HG02759 (cell line): ENCODE results near the gene KCNMA1.

Source experiments
- ATAC-seq: cut with Tn5 transposase; IDR thresholded peaks from one replicate; pipeline ENCODE4 v1.9.1; 2021; ENCODE audit warnings: mild to moderate bottlenecking, moderate library complexity; ENCODE audit not compliant: unreplicated experiment

KCNMA1 gene

GRCh38 chr10:76866841-76867586 is 770.6 kb downstream of the KCNMA1 start:
- no peak for ATAC-seq

DNA sequence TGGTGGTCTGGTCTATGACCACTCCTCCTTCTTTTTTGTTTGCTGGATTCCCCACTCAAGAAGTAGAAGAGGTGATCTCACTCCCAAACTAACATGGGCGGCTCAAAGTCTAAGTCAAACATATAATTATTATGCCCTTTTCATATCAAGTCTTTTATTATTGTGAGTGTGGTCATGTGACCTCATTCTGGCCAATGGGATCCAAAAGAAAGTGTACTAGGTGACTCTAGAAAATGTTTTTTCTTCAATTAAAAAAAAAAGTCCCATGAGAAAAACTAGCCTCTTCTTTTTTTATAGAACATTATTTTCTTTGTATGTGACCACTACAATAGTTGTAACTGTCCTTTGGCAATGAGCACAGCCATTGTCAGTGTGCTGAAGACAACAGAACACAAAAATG is 772.7 kb downstream of the KCNMA1 start:
- ATAC-seq: no peak

DNA sequence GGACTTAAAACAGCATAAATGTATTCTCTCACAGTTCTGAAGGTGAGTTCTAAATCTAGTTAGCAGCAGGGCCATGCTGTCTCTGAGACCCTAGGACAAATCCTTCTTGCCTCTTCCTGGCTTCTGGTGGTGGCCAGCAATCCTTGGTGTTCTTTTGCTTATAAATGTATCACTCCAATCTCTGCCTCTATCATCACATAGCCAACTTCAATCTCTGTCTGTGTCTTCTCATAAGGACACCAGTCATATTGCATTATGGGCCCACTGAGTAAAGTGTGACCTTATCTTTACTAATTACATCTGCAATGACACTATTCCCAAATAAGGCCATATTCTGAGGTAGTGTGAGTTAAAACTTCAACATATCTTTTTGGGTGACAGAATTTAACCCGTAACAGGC is 778.9 kb downstream of the KCNMA1 start:
- ATAC-seq: no peak

DNA sequence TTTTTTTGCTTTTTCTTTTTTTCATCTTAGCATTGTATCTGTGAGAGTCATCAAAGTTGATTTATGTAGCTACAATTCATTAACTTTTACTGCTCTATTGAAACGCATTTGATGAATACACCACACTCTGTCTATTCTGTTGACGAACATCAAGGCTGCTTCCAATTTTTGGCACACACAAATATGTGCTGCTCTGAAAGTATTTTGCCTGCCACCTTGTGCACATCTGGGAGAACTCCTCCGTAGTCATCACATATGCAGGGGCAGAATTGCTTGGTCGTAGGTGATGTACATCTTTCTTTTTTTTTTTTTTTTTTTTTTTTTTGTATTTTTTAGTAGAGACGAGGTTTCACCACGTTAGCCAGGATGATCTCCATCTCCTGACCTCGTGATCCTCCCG is 796.8 kb downstream of the KCNMA1 start:
- no peak for ATAC-seq

DNA sequence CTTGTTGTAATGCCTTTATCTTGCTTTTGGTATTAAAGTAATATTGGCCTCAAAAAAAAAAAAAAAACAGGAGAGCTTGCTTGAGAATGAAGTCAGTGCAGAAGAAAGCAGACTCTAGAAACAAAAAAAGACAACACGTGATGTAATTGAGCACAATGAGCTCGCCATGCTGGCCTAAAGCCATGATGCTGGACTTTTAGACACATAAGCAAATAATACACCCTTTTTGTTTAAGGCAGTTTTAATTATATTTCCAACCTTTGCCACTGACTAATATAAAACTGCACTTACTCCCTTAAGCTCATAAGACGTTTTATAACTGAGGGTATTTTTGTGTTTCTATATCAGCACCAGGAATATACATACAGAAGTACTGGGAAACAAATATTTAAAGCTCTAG is 798.3 kb downstream of the KCNMA1 start:
- ATAC-seq: no peak

DNA sequence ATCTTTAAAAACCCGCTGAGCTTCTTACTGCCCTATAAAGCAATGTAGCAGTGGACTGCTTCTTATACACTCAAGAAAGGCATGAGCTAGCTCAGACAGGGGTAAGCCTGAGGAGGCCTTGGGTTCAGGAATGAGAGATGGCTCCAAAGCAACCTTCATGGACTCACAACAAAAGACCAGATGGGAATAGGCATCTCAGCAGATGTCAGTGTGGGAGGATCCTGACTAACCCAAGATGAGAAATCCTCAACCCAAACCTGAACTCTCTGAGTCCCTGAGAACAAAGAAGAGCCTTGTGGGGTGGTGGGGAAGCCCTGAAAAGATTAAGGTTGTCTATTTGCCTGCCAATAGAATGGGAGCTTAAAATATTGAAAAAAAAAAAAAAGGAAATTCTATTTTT is 807.4 kb downstream of the KCNMA1 start:
- ATAC-seq: no peak

GRCh38 chr10:76829724-76830123 is 807.9 kb downstream of the KCNMA1 start:
- no peak for ATAC-seq
